Activated T-cell treated with anti-CD3 and anti-CD28 coated beads, Interleukin-2, amount 50 U/mL, for 24 hours (primary cell): ENCODE data around the gene MRPS23.
A peak's percentile ranks its signal among the peaks of the same experiment; 100 is the strongest.

ENCODE experiments used
- DNase-seq: peaks from one replicate; pipeline ENCODE4 v3.0.0-alpha.2; 2020
- H3K27ac Mint-ChIP-seq: 2 replicates; pipeline ENCODE4 v1.8.0; 2020; ENCODE audit warnings: mild to moderate bottlenecking, mixed read lengths
- H3K27me3 Mint-ChIP-seq: 2 replicates; pipeline ENCODE4 v1.8.0; 2020; ENCODE audit warnings: mixed read lengths
- H3K36me3 Mint-ChIP-seq: 2 replicates; pipeline ENCODE4 v1.8.0; 2020; ENCODE audit warnings: low read depth, mixed read lengths
- H3K4me1 Mint-ChIP-seq: 2 replicates; pipeline ENCODE4 v1.8.0; 2020; ENCODE audit warnings: low read depth, mixed read lengths
- H3K4me3 Mint-ChIP-seq: 2 replicates; pipeline ENCODE4 v1.8.0; 2020; ENCODE audit warnings: mild to moderate bottlenecking, moderate library complexity, mixed read lengths
- H3K9me3 Mint-ChIP-seq: 2 replicates; pipeline ENCODE4 v1.8.0; 2020; ENCODE audit warnings: mixed read lengths

Gene MRPS23

GRCh38 chr17:57849874-57850754 is at the start of gene MRPS23:
MRPS23 (minus strand) TSS chr17:57850044; CDS start chr17:57850010, 34 bp downstream.
- Mint-ChIP-seq H3K4me1 (peaks cover 40% of the 10 kb centered on the region), H3K9me3 (no peaks in the 10 kb centered on the region), H3K27ac (peak within 1 kb of the TSS; percentile 98), H3K4me3 (peak within 1 kb of the TSS; percentile 99), H3K27me3 (no peaks in the 10 kb centered on the region), H3K36me3 (peaks cover 46% of the 10 kb centered on the region)
- peak; percentile 94 for DNase-seq

GRCh38 chr17:57899391-57899790 is 49.5 kb upstream of the MRPS23 start:
- no peaks in the 10 kb centered on the region for H3K27me3 Mint-ChIP-seq
- no peak overlapping the region for H3K27ac Mint-ChIP-seq
- H3K36me3 Mint-ChIP-seq: no peaks in the 10 kb centered on the region
- H3K4me1 Mint-ChIP-seq: peaks cover 10% of the 10 kb centered on the region
- DNase-seq: no peak
- H3K4me3 Mint-ChIP-seq: no peak overlapping the region
- no peaks in the 10 kb centered on the region for H3K9me3 Mint-ChIP-seq

- H3K4me3 Mint-ChIP-seq: no peak overlapping the region
- H3K9me3 Mint-ChIP-seq: no peaks in the 10 kb centered on the region
- H3K4me1 Mint-ChIP-seq: peaks cover 10% of the 10 kb centered on the region
- H3K36me3 Mint-ChIP-seq: no peaks in the 10 kb centered on the region
- DNase-seq: no peak
- H3K27me3 Mint-ChIP-seq: peaks cover under 1% of the 10 kb centered on the region
- no peak overlapping the region for H3K27ac Mint-ChIP-seq
Observed at GRCh38 chr17:57898487-57899311, 48.9 kb upstream of the MRPS23 start.

GRCh38 chr17:57895382-57896060 is 45.7 kb upstream of the MRPS23 start:
- Mint-ChIP-seq H3K27ac (no peak overlapping the region), H3K4me1 (no peaks in the 10 kb centered on the region), H3K36me3 (no peaks in the 10 kb centered on the region), H3K27me3 (peaks cover 2% of the 10 kb centered on the region), H3K4me3 (no peak overlapping the region), H3K9me3 (no peaks in the 10 kb centered on the region)
- DNase-seq: no peak

- DNase-seq: no peak
- no peak overlapping the region for H3K4me3 Mint-ChIP-seq
- H3K27ac Mint-ChIP-seq: no peak overlapping the region
- H3K4me1 Mint-ChIP-seq: no peaks in the 10 kb centered on the region
- H3K27me3 Mint-ChIP-seq: peaks cover 2% of the 10 kb centered on the region
- H3K36me3 Mint-ChIP-seq: no peaks in the 10 kb centered on the region
- no peaks in the 10 kb centered on the region for H3K9me3 Mint-ChIP-seq
Observed at GRCh38 chr17:57894848-57895247, 45.0 kb upstream of the MRPS23 start.

GRCh38 chr17:57892820-57893595 is 43.2 kb upstream of the MRPS23 start:
- no peaks in the 10 kb centered on the region for H3K36me3 Mint-ChIP-seq
- no peaks in the 10 kb centered on the region for H3K4me1 Mint-ChIP-seq
- peaks cover 2% of the 10 kb centered on the region for H3K27me3 Mint-ChIP-seq
- no peak overlapping the region for H3K27ac Mint-ChIP-seq
- H3K4me3 Mint-ChIP-seq: no peak overlapping the region
- no peak for DNase-seq
- no peaks in the 10 kb centered on the region for H3K9me3 Mint-ChIP-seq

- peak; percentile 89 for DNase-seq
- no peak overlapping the region for H3K27ac Mint-ChIP-seq
- H3K36me3 Mint-ChIP-seq: no peaks in the 10 kb centered on the region
- H3K27me3 Mint-ChIP-seq: peaks cover 2% of the 10 kb centered on the region
- no peaks in the 10 kb centered on the region for H3K4me1 Mint-ChIP-seq
- no peak overlapping the region for H3K4me3 Mint-ChIP-seq
- no peaks in the 10 kb centered on the region for H3K9me3 Mint-ChIP-seq
Observed at GRCh38 chr17:57892146-57892819, 42.4 kb upstream of the MRPS23 start.

- Mint-ChIP-seq H3K9me3 (no peaks in the 10 kb centered on the region), H3K27me3 (peaks cover 2% of the 10 kb centered on the region)
Observed at GRCh38 chr17:57890857-57891232, 41.0 kb upstream of the MRPS23 start.

GRCh38 chr17:57889892-57890856 is 40.3 kb upstream of the MRPS23 start:
- no peak for DNase-seq

More at GRCh38 chr17:57890857-57891232, 41.0 kb upstream of the MRPS23 start:
- H3K4me3 Mint-ChIP-seq: no peak overlapping the region
- no peak overlapping the region for H3K27ac Mint-ChIP-seq
- no peak for DNase-seq
- H3K36me3 Mint-ChIP-seq: no peaks in the 10 kb centered on the region
- no peaks in the 10 kb centered on the region for H3K4me1 Mint-ChIP-seq

GRCh38 chr17:57889252-57889651 is 39.4 kb upstream of the MRPS23 start:
- Mint-ChIP-seq H3K27ac (no peak overlapping the region), H3K27me3 (peaks cover 2% of the 10 kb centered on the region), H3K9me3 (no peaks in the 10 kb centered on the region), H3K36me3 (no peaks in the 10 kb centered on the region), H3K4me3 (no peak overlapping the region), H3K4me1 (no peaks in the 10 kb centered on the region)
- DNase-seq: no peak

More at GRCh38 chr17:57889892-57890856, 40.3 kb upstream of the MRPS23 start:
- peaks cover 2% of the 10 kb centered on the region for H3K27me3 Mint-ChIP-seq
- no peaks in the 10 kb centered on the region for H3K9me3 Mint-ChIP-seq
- no peak overlapping the region for H3K4me3 Mint-ChIP-seq
- no peaks in the 10 kb centered on the region for H3K36me3 Mint-ChIP-seq
- no peaks in the 10 kb centered on the region for H3K4me1 Mint-ChIP-seq
- no peak overlapping the region for H3K27ac Mint-ChIP-seq

GRCh38 chr17:57888311-57889216 is 38.7 kb upstream of the MRPS23 start:
- Mint-ChIP-seq H3K27ac (no peak overlapping the region), H3K27me3 (peaks cover under 1% of the 10 kb centered on the region), H3K4me3 (no peak overlapping the region), H3K36me3 (no peaks in the 10 kb centered on the region), H3K4me1 (no peaks in the 10 kb centered on the region), H3K9me3 (no peaks in the 10 kb centered on the region)
- DNase-seq: no peak

- Mint-ChIP-seq H3K4me3 (no peak overlapping the region), H3K27me3 (no peaks in the 10 kb centered on the region), H3K36me3 (no peaks in the 10 kb centered on the region), H3K27ac (no peak overlapping the region), H3K9me3 (no peaks in the 10 kb centered on the region), H3K4me1 (no peaks in the 10 kb centered on the region)
- DNase-seq: no peak
Observed at GRCh38 chr17:57887161-57887560, 37.3 kb upstream of the MRPS23 start.
